ENCODE measurements around the gene PCDHB2.
"Not testable (repeated sequence)": the region's sequence is repeated elsewhere in the genome, so short reads cannot be mapped to it uniquely, and the experiment has no call there.

The PCDHB2 gene

GRCh38 chr5:141105350-141105749 lies 10.9 kb downstream of the PCDHB2 start:
- Histone ChIP-seq H3K4me3 (ENCODE audit: control insufficient read depth in 1 of 7, extremely low read depth in 1 of 7, insufficient read depth in 4 of 7, low read depth in 2 of 7, low read length in 6 of 7) (no peak overlapping the region), H3K36me3 (ENCODE audit: control insufficient read depth in 4 of 4, insufficient read depth in 4 of 4, low read length in 3 of 4) (no peaks in the 10 kb centered on the region), H3K9me3 (ENCODE audit: control extremely low read depth in 1 of 5, control insufficient read depth in 4 of 5, insufficient read depth in 2 of 5, low read depth in 1 of 5, low read length in 4 of 5) (peaks cover 0 to 18% (median 14%) of the 10 kb centered on the region in 5 experiments), H3K27me3 (replicated peaks in 2 of 5; ENCODE audit: control insufficient read depth in 4 of 5, insufficient read depth in 5 of 5, low read length in 4 of 5) (peaks cover 0 to 17% (median 10%) of the 10 kb centered on the region in 5 experiments), H3K4me1 (ENCODE audit: control extremely low read depth in 1 of 4, control insufficient read depth in 4 of 4, insufficient read depth in 4 of 4, low read length in 3 of 4) (no peaks in the 10 kb centered on the region), H3K27ac (ENCODE audit: insufficient read depth in 1 of 2, low read depth in 1 of 2, low read length in 2 of 2, poor library complexity in 1 of 2, severe bottlenecking in 2 of 2) (no peak overlapping the region)
- ChIA-PET POLR2A (no interaction called here), CTCF (no interaction called here)
- WGBS (ENCODE audit: insufficient coverage): 67% methylated on average over 1 of the region's 2 CpGs
- no peak for DNase-seq

GRCh38 chr5:141119250-141119649 lies 24.8 kb downstream of the PCDHB2 start:
- no peaks in the 10 kb centered on the region for H3K4me1 ChIP-seq (ENCODE audit: control extremely low read depth in 1 of 4, control insufficient read depth in 4 of 4, insufficient read depth in 4 of 4, low read length in 3 of 4)
- H3K4me3 ChIP-seq (ENCODE audit: control insufficient read depth in 1 of 7, extremely low read depth in 1 of 7, insufficient read depth in 4 of 7, low read depth in 2 of 7, low read length in 6 of 7): no peak overlapping the region
- DNase-seq: no peak
- ChIA-PET CTCF (no interaction called here), POLR2A (no interaction called here)
- H3K36me3 ChIP-seq (ENCODE audit: control insufficient read depth in 4 of 4, insufficient read depth in 4 of 4, low read length in 3 of 4): no peaks in the 10 kb centered on the region
- peaks cover 2 to 18% (median 9%) of the 10 kb centered on the region in 5 experiments for H3K9me3 ChIP-seq (ENCODE audit: control extremely low read depth in 1 of 5, control insufficient read depth in 4 of 5, insufficient read depth in 2 of 5, low read depth in 1 of 5, low read length in 4 of 5)
- no peak overlapping the region for H3K27ac ChIP-seq (ENCODE audit: insufficient read depth in 1 of 2, low read depth in 1 of 2, low read length in 2 of 2, poor library complexity in 1 of 2, severe bottlenecking in 2 of 2)
- H3K27me3 ChIP-seq (replicated peaks in 2 of 5; ENCODE audit: control insufficient read depth in 4 of 5, insufficient read depth in 5 of 5, low read length in 4 of 5): peaks cover 0 to 20% (median 3%) of the 10 kb centered on the region in 5 experiments
- WGBS (ENCODE audit: insufficient coverage): no CpG with 5 or more reads among the region's 2 CpGs

- Histone ChIP-seq H3K27ac (ENCODE audit: insufficient read depth in 1 of 2, low read depth in 1 of 2, low read length in 2 of 2, poor library complexity in 1 of 2, severe bottlenecking in 2 of 2) (no peak within 1 kb of the TSS), H3K4me3 (ENCODE audit: control insufficient read depth in 1 of 7, extremely low read depth in 1 of 7, insufficient read depth in 4 of 7, low read depth in 2 of 7, low read length in 6 of 7) (no peak within 1 kb of the TSS), H3K4me1 (ENCODE audit: control extremely low read depth in 1 of 4, control insufficient read depth in 4 of 4, insufficient read depth in 4 of 4, low read length in 3 of 4) (no peaks in the 10 kb centered on the region), H3K36me3 (ENCODE audit: control insufficient read depth in 4 of 4, insufficient read depth in 4 of 4, low read length in 3 of 4) (no peaks in the 10 kb centered on the region), H3K27me3 (replicated peaks in 2 of 5; ENCODE audit: control insufficient read depth in 4 of 5, insufficient read depth in 5 of 5, low read length in 4 of 5) (peaks cover 0 to 21% (median 3%) of the 10 kb centered on the region in 5 experiments), H3K9me3 (ENCODE audit: control extremely low read depth in 1 of 5, control insufficient read depth in 4 of 5, insufficient read depth in 2 of 5, low read depth in 1 of 5, low read length in 4 of 5) (peaks cover 2 to 17% (median 9%) of the 10 kb centered on the region in 5 experiments)
- DNase-seq: peak in 2 of 3 donors; percentile 18 to 19
- whole genome bisulfite sequencing (ENCODE audit: insufficient coverage): 20% methylated on average over 9 of the region's 16 CpGs
- CTCF ChIA-PET: no interaction called here
- POLR2A ChIA-PET: no interaction called here
Observed at GRCh38 chr5:141121563-141121962, 27.1 kb downstream of the PCDHB2 start, which contains the start of gene PCDHB4. TSS of gene PCDHB4 (plus strand) at chr5:141121818. CDS start at chr5:141121999, 181 bp downstream.

- Histone ChIP-seq H3K36me3 (ENCODE audit: control insufficient read depth in 4 of 4, insufficient read depth in 4 of 4, low read length in 3 of 4) (no peaks in the 10 kb centered on the region), H3K27me3 (replicated peaks in 2 of 5; ENCODE audit: control insufficient read depth in 4 of 5, insufficient read depth in 5 of 5, low read length in 4 of 5) (peaks cover 0 to 21% (median 3%) of the 10 kb centered on the region in 5 experiments), H3K9me3 (ENCODE audit: control extremely low read depth in 1 of 5, control insufficient read depth in 4 of 5, insufficient read depth in 2 of 5, low read depth in 1 of 5, low read length in 4 of 5) (peaks cover 2 to 17% (median 11%) of the 10 kb centered on the region in 5 experiments), H3K27ac (ENCODE audit: insufficient read depth in 1 of 2, low read depth in 1 of 2, low read length in 2 of 2, poor library complexity in 1 of 2, severe bottlenecking in 2 of 2) (no peak overlapping the region), H3K4me3 (ENCODE audit: control insufficient read depth in 1 of 7, extremely low read depth in 1 of 7, insufficient read depth in 4 of 7, low read depth in 2 of 7, low read length in 6 of 7) (no peak overlapping the region), H3K4me1 (ENCODE audit: control extremely low read depth in 1 of 4, control insufficient read depth in 4 of 4, insufficient read depth in 4 of 4, low read length in 3 of 4) (no peaks in the 10 kb centered on the region)
- 32% methylated on average over 9 of the region's 12 CpGs for WGBS (ENCODE audit: insufficient coverage)
- DNase-seq: no peak
- ChIA-PET POLR2A (no interaction called here), CTCF (no interaction called here)
Observed at GRCh38 chr5:141121985-141122384, 27.6 kb downstream of the PCDHB2 start.

GRCh38 chr5:141123396-141124135 lies 29.2 kb downstream of the PCDHB2 start:
- H3K4me3 ChIP-seq (ENCODE audit: control insufficient read depth in 1 of 7, extremely low read depth in 1 of 7, insufficient read depth in 4 of 7, low read depth in 2 of 7, low read length in 6 of 7); CTCF ChIA-PET; H3K36me3 ChIP-seq (ENCODE audit: control insufficient read depth in 4 of 4, insufficient read depth in 4 of 4, low read length in 3 of 4); H3K4me1 ChIP-seq (ENCODE audit: control extremely low read depth in 1 of 4, control insufficient read depth in 4 of 4, insufficient read depth in 4 of 4, low read length in 3 of 4); H3K27ac ChIP-seq (ENCODE audit: insufficient read depth in 1 of 2, low read depth in 1 of 2, low read length in 2 of 2, poor library complexity in 1 of 2, severe bottlenecking in 2 of 2); DNase-seq; POLR2A ChIA-PET: not testable (repeated sequence)
- WGBS (ENCODE audit: insufficient coverage): 24% methylated on average over 20 of the region's 73 CpGs
- Histone ChIP-seq H3K27me3 (replicated peaks in 2 of 5; ENCODE audit: control insufficient read depth in 4 of 5, insufficient read depth in 5 of 5, low read length in 4 of 5) (peaks cover 0 to 21% (median 3%) of the 10 kb centered on the region in 5 experiments), H3K9me3 (ENCODE audit: control extremely low read depth in 1 of 5, control insufficient read depth in 4 of 5, insufficient read depth in 2 of 5, low read depth in 1 of 5, low read length in 4 of 5) (peaks cover 2 to 17% (median 9%) of the 10 kb centered on the region in 5 experiments)

GRCh38 chr5:141127305-141127704 lies 32.9 kb downstream of the PCDHB2 start:
- H3K36me3 ChIP-seq (ENCODE audit: control insufficient read depth in 4 of 4, insufficient read depth in 4 of 4, low read length in 3 of 4): no peaks in the 10 kb centered on the region
- WGBS (ENCODE audit: insufficient coverage): no CpG with 5 or more reads among the region's 1 CpG
- H3K4me1 ChIP-seq (ENCODE audit: control extremely low read depth in 1 of 4, control insufficient read depth in 4 of 4, insufficient read depth in 4 of 4, low read length in 3 of 4): no peaks in the 10 kb centered on the region
- no peak overlapping the region for H3K27ac ChIP-seq (ENCODE audit: insufficient read depth in 1 of 2, low read depth in 1 of 2, low read length in 2 of 2, poor library complexity in 1 of 2, severe bottlenecking in 2 of 2)
- peaks cover 0 to 14% (median 6%) of the 10 kb centered on the region in 5 experiments for H3K9me3 ChIP-seq (ENCODE audit: control extremely low read depth in 1 of 5, control insufficient read depth in 4 of 5, insufficient read depth in 2 of 5, low read depth in 1 of 5, low read length in 4 of 5)
- CTCF ChIA-PET: no interaction called here
- no peak overlapping the region for H3K4me3 ChIP-seq (ENCODE audit: control insufficient read depth in 1 of 7, extremely low read depth in 1 of 7, insufficient read depth in 4 of 7, low read depth in 2 of 7, low read length in 6 of 7)
- peaks cover 0 to 14% (median 2%) of the 10 kb centered on the region in 5 experiments for H3K27me3 ChIP-seq (replicated peaks in 2 of 5; ENCODE audit: control insufficient read depth in 4 of 5, insufficient read depth in 5 of 5, low read length in 4 of 5)
- no peak for DNase-seq
- POLR2A ChIA-PET: no interaction called here

- ChIA-PET CTCF (no interaction called here), POLR2A (interaction anchor here (0.6 kb wide), 1 partner anchor 412 kb away, joined by 5 read pairs; no protein-coding TSS in a partner anchor)
- peak within 1 kb of the TSS in 3 of 7 experiments; percentile 40 to 56 (median 42) for H3K4me3 ChIP-seq (ENCODE audit: control insufficient read depth in 1 of 7, extremely low read depth in 1 of 7, insufficient read depth in 4 of 7, low read depth in 2 of 7, low read length in 6 of 7)
- DNase-seq: peak; percentile 3 to 22 (median 5)
- WGBS (ENCODE audit: insufficient coverage): 22% methylated on average over 20 of the region's 22 CpGs
- H3K9me3 ChIP-seq (ENCODE audit: control extremely low read depth in 1 of 5, control insufficient read depth in 4 of 5, insufficient read depth in 2 of 5, low read depth in 1 of 5, low read length in 4 of 5): peaks cover 0 to 24% (median 20%) of the 10 kb centered on the region in 5 experiments
- no peak within 1 kb of the TSS for H3K27ac ChIP-seq (ENCODE audit: insufficient read depth in 1 of 2, low read depth in 1 of 2, low read length in 2 of 2, poor library complexity in 1 of 2, severe bottlenecking in 2 of 2)
- no peaks in the 10 kb centered on the region for H3K36me3 ChIP-seq (ENCODE audit: control insufficient read depth in 4 of 4, insufficient read depth in 4 of 4, low read length in 3 of 4)
- H3K4me1 ChIP-seq (ENCODE audit: control extremely low read depth in 1 of 4, control insufficient read depth in 4 of 4, insufficient read depth in 4 of 4, low read length in 3 of 4): no peaks in the 10 kb centered on the region
- H3K27me3 ChIP-seq (replicated peaks in 2 of 5; ENCODE audit: control insufficient read depth in 4 of 5, insufficient read depth in 5 of 5, low read length in 4 of 5): peaks cover 2 to 18% (median 6%) of the 10 kb centered on the region in 5 experiments
Observed at GRCh38 chr5:141135030-141135717, 40.8 kb downstream of the PCDHB2 start, which contains the start of gene PCDHB5. TSS of gene PCDHB5 (plus strand) at chr5:141135206. CDS start at chr5:141135435, 229 bp downstream.

All from common myeloid progenitor, CD34-positive (primary cell).